Testis (tissue), 3 donors: ENCODE results near the gene VCL. TPM values are rescaled to one million over a fixed set of nuclear protein-coding genes. Genes with fewer than 3 reads are reported as not detected.

Experiments
- DNase-seq: peaks from one replicate; pipeline ENCODE4 v3.0.0-alpha.2; 2019
- H3K27ac ChIP-seq, 2 donors: fragments of 200-600 bp; sonication (generic); one replicate each; pipeline ENCODE4 v1.5.1; 2019
- H3K27me3 ChIP-seq: fragments of 200-600 bp; sonication (generic); one replicate; pipeline ENCODE4 v1.5.1; 2019
- H3K36me3 ChIP-seq: fragments of 200-600 bp; sonication (generic); one replicate; pipeline ENCODE4 v1.5.1; 2017; ENCODE audit warnings: low read depth; ENCODE audit errors: missing control alignments
- H3K4me1 ChIP-seq: fragments of 200-600 bp; sonication (generic); one replicate; pipeline ENCODE4 v1.5.1; 2019
- H3K4me3 ChIP-seq, 2 donors: fragments of 200-600 bp; sonication (generic); one replicate each; pipeline ENCODE4 v1.5.1; 2017 to 2019
- H3K9me3 ChIP-seq: fragments of 200-600 bp; sonication (generic); one replicate; pipeline ENCODE4 v1.5.1; 2017
- CTCF ChIP-seq, 3 experiments: fragments of 450-650 bp in 2 of 3; fragments of 200-600 bp in 1 of 3; sonication (generic) in 1 of 3; IDR thresholded peaks; one replicate each; pipeline ENCODE4 v1.5.1; 2016 to 2019; ENCODE audit warnings: antibody characterized with exemption in 3 of 3, mild to moderate bottlenecking in 2 of 3, moderate library complexity in 1 of 3
- POLR2A ChIP-seq: fragments of 450-650 bp; IDR thresholded peaks from one replicate; pipeline ENCODE4 v1.6.1; 2017; ENCODE audit warnings: antibody characterized with exemption, mild to moderate bottlenecking, moderate library complexity
- WGBS, 2 donors: methylation state at CpG; one replicate each; pipeline ENCODE4 v1.1.5; 2018; 5-methylcytosine and 5-hydroxymethylcytosine counted together
- intact Hi-C: fragments of 100-400 bp; cut with DNase I; formaldehyde crosslinking; loops from one replicate; pipeline ENCODE4 v1.15.1; 2023; ENCODE audit warnings: low total_unique reads
- polyA plus RNA-seq: library from polyadenylated mRNA; stranded (reverse); fragments of 350-450 nt; fragmentation: Illumina TruSeq; extraction: RNeasy Lipid Tissue Mini Kit (QIAGEN cat#74804); gene quantifications from one replicate; pipeline ENCODE4 v1.2.3, GENCODE V29; 2014; ENCODE audit warnings: low read depth, low replicate concordance; ENCODE audit not compliant: insufficient read depth
- total RNA-seq, 2 donors: library from RNA; depleted of rRNA; stranded (reverse); fragments of >200 nt; gene quantifications; one replicate each; pipeline ENCODE4 v1.2.3, GENCODE V29; 2016

Gene VCL
- total and polyA plus RNA-seq, 3 donors from 2014 or later, result 106 to 272 (median 267) TPM

GRCh38 chr10:73989594-73990150, 8.2 kb upstream of the VCL start:
- Histone ChIP-seq H3K4me1 (peaks cover 6% of the 10 kb centered on the region), H3K9me3 (no peaks in the 10 kb centered on the region), H3K27ac (no peak overlapping the region), H3K4me3 (no peak overlapping the region), H3K36me3 (no peaks in the 10 kb centered on the region), H3K27me3 (no peaks in the 10 kb centered on the region)
- TF ChIP-seq POLR2A (no peak), CTCF (IDR thresholded peaks at IDR 0.05) (no peak)
- intact Hi-C loops, result no loop called here
- DNase-seq, result no peak
- WGBS, 2 donors, result 90 to 97% methylated on average over 2 of the region's 2 CpGs

GRCh38 chr10:73991203-73991883, 6.6 kb upstream of the VCL start:
- Histone ChIP-seq H3K36me3 (no peaks in the 10 kb centered on the region), H3K27ac (no peak overlapping the region), H3K4me3 (no peak overlapping the region), H3K4me1 (peaks cover 6% of the 10 kb centered on the region), H3K9me3 (no peaks in the 10 kb centered on the region), H3K27me3 (no peaks in the 10 kb centered on the region)
- intact Hi-C loops, result no loop called here
- 86 to 95% methylated on average over 3 of the region's 3 CpGs for WGBS, 2 donors
- DNase-seq, result no peak
- TF ChIP-seq POLR2A, result no peak

- no peak overlapping the region for H3K27ac ChIP-seq
- peaks cover 6% of the 10 kb centered on the region for H3K4me1 ChIP-seq
- no peaks in the 10 kb centered on the region for H3K9me3 ChIP-seq
- H3K36me3 ChIP-seq, result no peaks in the 10 kb centered on the region
- intact Hi-C loops, result no loop called here
- 78 to 80% methylated on average over 6 of the region's 6 CpGs for WGBS, 2 donors
- no peak for DNase-seq
- H3K4me3 ChIP-seq, result no peak overlapping the region
- TF ChIP-seq CTCF (IDR thresholded peaks at IDR 0.05) (no peak), POLR2A (no peak)
- H3K27me3 ChIP-seq, result no peaks in the 10 kb centered on the region
Observed at GRCh38 chr10:73991884-73992245, 6.1 kb upstream of the VCL start.

- WGBS, 2 donors, result 47 to 52% methylated on average over 6 of the region's 6 CpGs
- Histone ChIP-seq H3K4me3 (no peak overlapping the region), H3K9me3 (no peaks in the 10 kb centered on the region), H3K27ac (peak overlapping the region in 1 of 2 donors; percentile 28), H3K4me1 (peaks cover 6% of the 10 kb centered on the region), H3K36me3 (no peaks in the 10 kb centered on the region), H3K27me3 (no peaks in the 10 kb centered on the region)
- DNase-seq, result peak; percentile 45
- intact Hi-C loops, result no loop called here
- no peak for TF ChIP-seq POLR2A
- no peak for TF ChIP-seq CTCF (IDR thresholded peaks at IDR 0.05)
Observed at GRCh38 chr10:73992899-73993788, 4.8 kb upstream of the VCL start.

GRCh38 chr10:73995035-73995358, 2.9 kb upstream of the VCL start:
- Histone ChIP-seq H3K9me3 (no peaks in the 10 kb centered on the region), H3K27ac (no peak overlapping the region), H3K4me3 (no peak overlapping the region), H3K36me3 (no peaks in the 10 kb centered on the region), H3K4me1 (peaks cover 6% of the 10 kb centered on the region), H3K27me3 (no peaks in the 10 kb centered on the region)
- DNase-seq, result no peak
- 63 to 87% methylated on average over 2 of the region's 2 CpGs for WGBS, 2 donors
- intact Hi-C loops, result no loop called here
- TF ChIP-seq POLR2A (no peak), CTCF (IDR thresholded peaks at IDR 0.05) (no peak)
